Measurements from ENCODE around the gene FUBP1. TPM values are rescaled to one million over a fixed set of nuclear protein-coding genes. Genes with fewer than 3 reads are reported as not detected.

The FUBP1 gene
- total and polyA plus RNA-seq, 2 of the 8 experiments (the other 6 are each of a cell fraction or from before 2014, with no cell fraction given): 184 to 201 TPM

- H3K27ac ChIP-seq (ENCODE audit: low read depth, low read length): no peak overlapping the region
- no peak overlapping the region for H2BK15ac ChIP-seq (ENCODE audit: low read length)
- H2BK120ac ChIP-seq (replicated peaks; ENCODE audit: low read depth, low read length): no peak overlapping the region
- TF ChIP-seq TAF7 (optimal IDR thresholded peaks at IDR 0.05; ENCODE audit: borderline replicate concordance, low read depth, low read length) (no peak), BCL11A (IDR thresholded peaks at IDR 0.05; ENCODE audit: low read depth in 2 of 2, low read length in 2 of 2) (no peak), BRCA1 (IDR thresholded peaks at IDR 0.05; ENCODE audit: low read depth, low read length) (no peak)
- 91% methylated on average over 2 of the region's 2 CpGs; no CpG with 5 or more reads in 1 of the 2 experiments for WGBS, 2 experiments (ENCODE audit: extremely low coverage in 1 of 2, insufficient coverage in 1 of 2, insufficient read length in 1 of 2, insufficient replicate concordance in 2 of 2, low coverage in 1 of 2, low lambda C conversion rate in 2 of 2, missing lambda C conversion rate in 1 of 2)
- POLR2A ChIA-PET (ENCODE audit: partially characterized antibody): interaction anchor here (0.6 to 7.5 kb wide), 8 partner anchors 8 to 99 kb away, joined by 3 to 40 read pairs (median 4); partner anchors contain the start of genes DNAJB4, FUBP1 and NEXN
- H3K79me2 ChIP-seq (ENCODE audit: control insufficient read depth in 1 of 2, insufficient read depth in 2 of 2, low read length in 2 of 2): peaks cover 4 to 83% of the 10 kb centered on the region in 2 experiments
- peaks cover 7% of the 10 kb centered on the region for H3K79me1 ChIP-seq (ENCODE audit: low read depth, low read length)
- H3K27me3 ChIP-seq (replicated peaks in 1 of 4; ENCODE audit: control insufficient read depth in 3 of 4, extremely low read depth in 1 of 4, insufficient read depth in 3 of 4, low read length in 3 of 4): no peaks in the 10 kb centered on the region
- H3K4me3 ChIP-seq (ENCODE audit: extremely low read depth in 1 of 4, insufficient read depth in 2 of 4, low read depth in 3 of 4, low read length in 4 of 4): no peak overlapping the region
- FAIRE-seq (no peak), DNase-seq (ENCODE audit: low read depth in 1 of 2, low spot score in 2 of 2) (no peak)
- H3K23me2 ChIP-seq (ENCODE audit: low read depth, low read length): no peaks in the 10 kb centered on the region
- H2BK20ac ChIP-seq (ENCODE audit: low read length): no peak overlapping the region
- no peak overlapping the region for H3K23ac ChIP-seq (ENCODE audit: insufficient read length)
- peaks cover 3 to 10% of the 10 kb centered on the region in 2 experiments for H4K20me1 ChIP-seq (replicated peaks in 1 of 2; ENCODE audit: control insufficient read depth in 1 of 2, insufficient read depth in 2 of 2, low read length in 2 of 2)
- H2BK12ac ChIP-seq (ENCODE audit: low read depth, low read length): no peak overlapping the region
- H3K9ac ChIP-seq (replicated peaks in 1 of 4; ENCODE audit: extremely low read depth in 1 of 4, low read depth in 3 of 4, low read length in 3 of 4): no peak overlapping the region
- H3K18ac ChIP-seq (ENCODE audit: extremely low read depth, low read length): no peak overlapping the region
- no peak overlapping the region for H3K14ac ChIP-seq (ENCODE audit: insufficient read length)
- no peak overlapping the region for H4K91ac ChIP-seq (replicated peaks; ENCODE audit: insufficient read length, low read length)
- peaks cover 0 to 5% (median 1%) of the 10 kb centered on the region in 4 experiments; a peak in 2 of 8 replicates for H3K36me3 ChIP-seq (ENCODE audit: control insufficient read depth in 2 of 4, insufficient read depth in 4 of 4, low read length in 3 of 4)
- CTCF ChIA-PET (ENCODE audit: partially characterized antibody): no interaction called here
- H3K9me3 ChIP-seq (ENCODE audit: insufficient read depth in 2 of 2, low read depth in 1 of 2, low read length in 1 of 2): no peaks in the 10 kb centered on the region
- no peak overlapping the region for H3K4me2 ChIP-seq (ENCODE audit: insufficient read depth in 1 of 2, low read depth in 2 of 2, low read length in 2 of 2)
- no peak overlapping the region for H2AK5ac ChIP-seq (ENCODE audit: low read depth, low read length)
- H3K4me1 ChIP-seq (replicated peaks in 1 of 4; ENCODE audit: control insufficient read depth in 3 of 4, insufficient read depth in 4 of 4, low read length in 3 of 4): peaks cover 0 to 2% (median 0%) of the 10 kb centered on the region in 4 experiments; a peak in 1 of 7 replicates
- no peak overlapping the region for H4K8ac ChIP-seq (ENCODE audit: extremely low read depth, insufficient read depth, low read length)
- no peak overlapping the region for H3K56ac ChIP-seq (replicated peaks; ENCODE audit: insufficient read length, low read depth, low read length)
- H4K5ac ChIP-seq (ENCODE audit: insufficient read length, low read depth, low read length): no peak overlapping the region
- H3K4ac ChIP-seq (replicated peaks; ENCODE audit: insufficient read length, low read depth, low read length): no peak overlapping the region
- H2BK5ac ChIP-seq (ENCODE audit: low read depth, low read length): no peak overlapping the region
- no peak overlapping the region for H2AFZ ChIP-seq (ENCODE audit: low read length)
These were observed 9.0 kb upstream of the FUBP1 start for GRCh38 chr1:77987919-77988318.

Measured in H1 (cell line).